Measurements from ENCODE around the gene CD22. TPM values are rescaled to one million over a fixed set of nuclear protein-coding genes. Genes with fewer than 3 reads are reported as not detected.

The CD22 gene
- total RNA-seq, 1 donor from 2014 or later, result 3.4 TPM

- no peak for DNase-seq
- H3K27me3 Mint-ChIP-seq, result no peaks in the 10 kb centered on the region
- no peaks in the 10 kb centered on the region for H3K9me3 Mint-ChIP-seq
- peaks cover 7% of the 10 kb centered on the region for H3K4me1 Mint-ChIP-seq
- no peak overlapping the region for H3K4me3 Mint-ChIP-seq
- H3K27ac Mint-ChIP-seq, result no peak overlapping the region
- intact Hi-C loops (cut with micrococcal nuclease), result no loop called here
- no peaks in the 10 kb centered on the region for H3K36me3 Mint-ChIP-seq (ENCODE audit: low read depth)
These were observed 14.0 kb upstream of the CD22 start for GRCh38 chr19:35314858-35315470.

- Mint-ChIP-seq H3K4me1 (peaks cover 7% of the 10 kb centered on the region), H3K4me3 (no peak overlapping the region), H3K36me3 (ENCODE audit: low read depth) (no peaks in the 10 kb centered on the region), H3K9me3 (no peaks in the 10 kb centered on the region), H3K27ac (no peak overlapping the region), H3K27me3 (no peaks in the 10 kb centered on the region)
- intact Hi-C loops (cut with micrococcal nuclease), result no loop called here
- no peak for DNase-seq
These were observed 13.1 kb upstream of the CD22 start for GRCh38 chr19:35315883-35316282.

- no peak for DNase-seq
- intact Hi-C loops (cut with micrococcal nuclease), result no loop called here
- H3K9me3 Mint-ChIP-seq, result no peaks in the 10 kb centered on the region
- H3K36me3 Mint-ChIP-seq (ENCODE audit: low read depth), result peaks cover under 1% of the 10 kb centered on the region
- no peaks in the 10 kb centered on the region for H3K27me3 Mint-ChIP-seq
- H3K4me3 Mint-ChIP-seq, result no peak overlapping the region
- H3K4me1 Mint-ChIP-seq, result peaks cover 7% of the 10 kb centered on the region
- no peak overlapping the region for H3K27ac Mint-ChIP-seq
These were observed 12.4 kb upstream of the CD22 start for GRCh38 chr19:35316560-35316959.

GRCh38 chr19:35317464-35318043 lies 11.4 kb upstream of the CD22 start:
- Mint-ChIP-seq H3K27me3 (peaks cover 2% of the 10 kb centered on the region), H3K4me3 (no peak overlapping the region), H3K4me1 (peaks cover 7% of the 10 kb centered on the region), H3K27ac (no peak overlapping the region), H3K36me3 (ENCODE audit: low read depth) (peaks cover 2% of the 10 kb centered on the region), H3K9me3 (no peaks in the 10 kb centered on the region)
- DNase-seq, result no peak
- intact Hi-C loops (cut with micrococcal nuclease), result no loop called here

GRCh38 chr19:35318679-35319448 lies 10.1 kb upstream of the CD22 start:
- peak overlapping the region; percentile 5 for H3K4me3 Mint-ChIP-seq

GRCh38 chr19:35320065-35320713 lies 8.8 kb upstream of the CD22 start:
- no peak overlapping the region for H3K27ac Mint-ChIP-seq
- peaks cover 2% of the 10 kb centered on the region for H3K36me3 Mint-ChIP-seq (ENCODE audit: low read depth)
- intact Hi-C loops (cut with micrococcal nuclease), result no loop called here
- peaks cover 7% of the 10 kb centered on the region for H3K4me1 Mint-ChIP-seq
- H3K27me3 Mint-ChIP-seq, result peaks cover 5% of the 10 kb centered on the region
- H3K4me3 Mint-ChIP-seq, result no peak overlapping the region
- no peaks in the 10 kb centered on the region for H3K9me3 Mint-ChIP-seq
- DNase-seq, result no peak

More at GRCh38 chr19:35318679-35319448, 10.1 kb upstream of the CD22 start:
- Mint-ChIP-seq H3K36me3 (ENCODE audit: low read depth) (peaks cover 2% of the 10 kb centered on the region), H3K27me3 (peaks cover 2% of the 10 kb centered on the region), H3K4me1 (peaks cover 7% of the 10 kb centered on the region), H3K27ac (peak overlapping the region; percentile 58), H3K9me3 (no peaks in the 10 kb centered on the region)
- no peak for DNase-seq
- intact Hi-C loops (cut with micrococcal nuclease), result no loop called here

GRCh38 chr19:35321291-35321690 lies 7.7 kb upstream of the CD22 start:
- H3K9me3 Mint-ChIP-seq, result no peaks in the 10 kb centered on the region
- peaks cover 10% of the 10 kb centered on the region for H3K27me3 Mint-ChIP-seq
- DNase-seq, result no peak
- H3K36me3 Mint-ChIP-seq (ENCODE audit: low read depth), result peaks cover 2% of the 10 kb centered on the region
- intact Hi-C loops (cut with micrococcal nuclease), result no loop called here
- H3K4me1 Mint-ChIP-seq, result peaks cover 7% of the 10 kb centered on the region
- H3K27ac Mint-ChIP-seq, result no peak overlapping the region
- H3K4me3 Mint-ChIP-seq, result no peak overlapping the region

- intact Hi-C loops (cut with micrococcal nuclease), result no loop called here
- Mint-ChIP-seq H3K4me3 (no peak overlapping the region), H3K27ac (no peak overlapping the region), H3K27me3 (peaks cover 12% of the 10 kb centered on the region), H3K4me1 (peaks cover 7% of the 10 kb centered on the region), H3K9me3 (no peaks in the 10 kb centered on the region), H3K36me3 (ENCODE audit: low read depth) (peaks cover 2% of the 10 kb centered on the region)
- no peak for DNase-seq
These were observed 7.0 kb upstream of the CD22 start for GRCh38 chr19:35322014-35322413.

GRCh38 chr19:35327642-35328041 lies 1.3 kb upstream of the CD22 start:
- H3K27me3 Mint-ChIP-seq, result peaks cover 10% of the 10 kb centered on the region
- no peak for DNase-seq
- no peaks in the 10 kb centered on the region for H3K36me3 Mint-ChIP-seq (ENCODE audit: low read depth)
- no peak overlapping the region for H3K4me3 Mint-ChIP-seq
- H3K9me3 Mint-ChIP-seq, result no peaks in the 10 kb centered on the region
- peaks cover 12% of the 10 kb centered on the region for H3K4me1 Mint-ChIP-seq
- intact Hi-C loops (cut with micrococcal nuclease), result no loop called here
- H3K27ac Mint-ChIP-seq, result no peak overlapping the region

GRCh38 chr19:35329323-35329722 lies 336 bp downstream of the CD22 start:
- peaks cover 26% of the 10 kb centered on the region for H3K4me1 Mint-ChIP-seq
- intact Hi-C loops (cut with micrococcal nuclease), result no loop called here
- no peak for DNase-seq
- no peak overlapping the region for H3K27ac Mint-ChIP-seq
- H3K36me3 Mint-ChIP-seq (ENCODE audit: low read depth), result no peaks in the 10 kb centered on the region
- peaks cover 10% of the 10 kb centered on the region for H3K27me3 Mint-ChIP-seq
- no peaks in the 10 kb centered on the region for H3K9me3 Mint-ChIP-seq
- H3K4me3 Mint-ChIP-seq, result peak overlapping the region; percentile 29

GRCh38 chr19:35330475-35330874 lies 1.5 kb downstream of the CD22 start:
- H3K4me3 Mint-ChIP-seq, result no peak overlapping the region
- no peak for DNase-seq
- no peaks in the 10 kb centered on the region for H3K9me3 Mint-ChIP-seq
- peaks cover 6% of the 10 kb centered on the region for H3K27me3 Mint-ChIP-seq
- no peak overlapping the region for H3K27ac Mint-ChIP-seq
- H3K4me1 Mint-ChIP-seq, result peaks cover 28% of the 10 kb centered on the region
- intact Hi-C loops (cut with micrococcal nuclease), result no loop called here
- H3K36me3 Mint-ChIP-seq (ENCODE audit: low read depth), result no peaks in the 10 kb centered on the region

- Mint-ChIP-seq H3K36me3 (ENCODE audit: low read depth) (no peaks in the 10 kb centered on the region), H3K9me3 (no peaks in the 10 kb centered on the region), H3K4me3 (no peak overlapping the region), H3K27me3 (no peaks in the 10 kb centered on the region), H3K27ac (no peak overlapping the region), H3K4me1 (peaks cover 30% of the 10 kb centered on the region)
- DNase-seq, result no peak
- intact Hi-C loops (cut with micrococcal nuclease), result loop anchor here (2.0 kb wide), 1 partner anchor 15 kb away; the partner anchor contains the start of gene FFAR1
These were observed 2.7 kb downstream of the CD22 start for GRCh38 chr19:35331551-35332214.

- Mint-ChIP-seq H3K4me3 (peak overlapping the region; percentile 45), H3K27me3 (no peaks in the 10 kb centered on the region), H3K27ac (peak overlapping the region; percentile 75), H3K36me3 (ENCODE audit: low read depth) (no peaks in the 10 kb centered on the region), H3K9me3 (no peaks in the 10 kb centered on the region), H3K4me1 (peaks cover 31% of the 10 kb centered on the region)
- intact Hi-C loops (cut with micrococcal nuclease), result loop anchor here (2.0 kb wide), 1 partner anchor 14 kb away; the partner anchor contains the start of gene FFAR1
- peak; percentile 78 for DNase-seq
These were observed 3.8 kb downstream of the CD22 start for GRCh38 chr19:35332817-35333216.
